ENCODE results near the gene SAMD8.

The SAMD8 gene

GRCh38 chr10:75101416-75102251 is 9.8 kb upstream of the SAMD8 start:
- WGBS = 95% methylated on average over 9 of the region's 12 CpGs
- no peak overlapping the region for H4K91ac ChIP-seq (ENCODE audit: low read length)

GRCh38 chr10:75102830-75103673 is 8.4 kb upstream of the SAMD8 start:
- Histone ChIP-seq H3K4me3 (ENCODE audit: insufficient read depth in 1 of 2, low read depth in 1 of 2, low read length in 2 of 2) (no peak overlapping the region), H3K9me3 (ENCODE audit: control insufficient read depth, low read length) (no peaks in the 10 kb centered on the region), H4K91ac (ENCODE audit: low read length) (no peak overlapping the region), H3K18ac (ENCODE audit: low read depth in 1 of 2, low read length in 2 of 2) (no peak overlapping the region), H3K4ac (ENCODE audit: low read depth in 1 of 2, low read length in 2 of 2) (no peak overlapping the region), H3K36me3 (ENCODE audit: control insufficient read depth in 1 of 2, insufficient read depth in 2 of 2, low read depth in 1 of 2, low read length in 2 of 2) (no peaks in the 10 kb centered on the region), H2AK5ac (ENCODE audit: low read length, severe bottlenecking) (no peak overlapping the region), H3K27me3 (ENCODE audit: control insufficient read depth in 1 of 2, insufficient read depth in 1 of 2, low read length in 2 of 2) (peaks cover 0 to 16% of the 10 kb centered on the region in 2 experiments), H3K23ac (ENCODE audit: low read length in 2 of 2) (no peak overlapping the region), H3K4me2 (ENCODE audit: low read length, poor library complexity, severe bottlenecking) (no peak overlapping the region), H3K14ac (ENCODE audit: low read length in 2 of 2) (no peak overlapping the region), H4K8ac (ENCODE audit: low read length) (no peak overlapping the region), H3K4me1 (ENCODE audit: control insufficient read depth, insufficient read depth, low read depth, low read length) (peaks cover 8% of the 10 kb centered on the region), H2BK120ac (ENCODE audit: low read depth, low read length) (no peak overlapping the region), H2BK12ac (ENCODE audit: low read length in 2 of 2) (no peak overlapping the region), H3K79me1 (replicated peaks; ENCODE audit: low read length, poor library complexity, severe bottlenecking) (no peaks in the 10 kb centered on the region), H2BK15ac (ENCODE audit: low read depth, poor library complexity, severe bottlenecking) (no peak overlapping the region), H2BK5ac (ENCODE audit: low read depth, low read length, poor library complexity, severe bottlenecking) (no peak overlapping the region), H3K27ac (ENCODE audit: low read length, poor library complexity, severe bottlenecking) (no peak overlapping the region), H3K9ac (ENCODE audit: low read length) (no peak overlapping the region), H2AFZ (ENCODE audit: low read depth, low read length) (no peak overlapping the region)
- WGBS = 94% methylated on average over 9 of the region's 9 CpGs
- DNase-seq = no peak

More at GRCh38 chr10:75101416-75102251, 9.8 kb upstream of the SAMD8 start:
- H2BK120ac ChIP-seq (ENCODE audit: low read depth, low read length) = no peak overlapping the region
- no peak overlapping the region for H3K9ac ChIP-seq (ENCODE audit: low read length)
- no peak overlapping the region for H4K8ac ChIP-seq (ENCODE audit: low read length)
- no peak overlapping the region for H2BK5ac ChIP-seq (ENCODE audit: low read depth, low read length, poor library complexity, severe bottlenecking)
- H2AK5ac ChIP-seq (ENCODE audit: low read length, severe bottlenecking) = no peak overlapping the region
- H2BK15ac ChIP-seq (ENCODE audit: low read depth, poor library complexity, severe bottlenecking) = no peak overlapping the region
- H3K4ac ChIP-seq (ENCODE audit: low read depth in 1 of 2, low read length in 2 of 2) = no peak overlapping the region
- H3K9me3 ChIP-seq (ENCODE audit: control insufficient read depth, low read length) = no peaks in the 10 kb centered on the region
- no peak overlapping the region for H3K14ac ChIP-seq (ENCODE audit: low read length in 2 of 2)
- H3K27me3 ChIP-seq (ENCODE audit: control insufficient read depth in 1 of 2, insufficient read depth in 1 of 2, low read length in 2 of 2) = peaks cover 0 to 16% of the 10 kb centered on the region in 2 experiments
- H3K23ac ChIP-seq (ENCODE audit: low read length in 2 of 2) = no peak overlapping the region
- no peak for DNase-seq
- H3K4me3 ChIP-seq (ENCODE audit: insufficient read depth in 1 of 2, low read depth in 1 of 2, low read length in 2 of 2) = no peak overlapping the region
- no peak overlapping the region for H2BK12ac ChIP-seq (ENCODE audit: low read length in 2 of 2)
- peaks cover 8% of the 10 kb centered on the region for H3K4me1 ChIP-seq (ENCODE audit: control insufficient read depth, insufficient read depth, low read depth, low read length)
- no peak overlapping the region for H3K4me2 ChIP-seq (ENCODE audit: low read length, poor library complexity, severe bottlenecking)
- H3K79me1 ChIP-seq (replicated peaks; ENCODE audit: low read length, poor library complexity, severe bottlenecking) = no peaks in the 10 kb centered on the region
- no peak overlapping the region for H2AFZ ChIP-seq (ENCODE audit: low read depth, low read length)
- no peak overlapping the region for H3K27ac ChIP-seq (ENCODE audit: low read length, poor library complexity, severe bottlenecking)
- H3K36me3 ChIP-seq (ENCODE audit: control insufficient read depth in 1 of 2, insufficient read depth in 2 of 2, low read depth in 1 of 2, low read length in 2 of 2) = no peaks in the 10 kb centered on the region
- H3K18ac ChIP-seq (ENCODE audit: low read depth in 1 of 2, low read length in 2 of 2) = no peak overlapping the region

GRCh38 chr10:75103881-75104686 is 7.4 kb upstream of the SAMD8 start:
- H3K18ac ChIP-seq (ENCODE audit: low read depth in 1 of 2, low read length in 2 of 2) = no peak overlapping the region
- no peak overlapping the region for H3K4ac ChIP-seq (ENCODE audit: low read depth in 1 of 2, low read length in 2 of 2)
- WGBS = 97% methylated on average over 6 of the region's 6 CpGs
- H3K4me2 ChIP-seq (ENCODE audit: low read length, poor library complexity, severe bottlenecking) = no peak overlapping the region
- H3K9me3 ChIP-seq (ENCODE audit: control insufficient read depth, low read length) = no peaks in the 10 kb centered on the region
- H2BK120ac ChIP-seq (ENCODE audit: low read depth, low read length) = no peak overlapping the region
- no peak overlapping the region for H2AK5ac ChIP-seq (ENCODE audit: low read length, severe bottlenecking)
- no peak overlapping the region for H3K9ac ChIP-seq (ENCODE audit: low read length)
- H3K27me3 ChIP-seq (ENCODE audit: control insufficient read depth in 1 of 2, insufficient read depth in 1 of 2, low read length in 2 of 2) = peaks cover 0 to 10% of the 10 kb centered on the region in 2 experiments
- H2BK5ac ChIP-seq (ENCODE audit: low read depth, low read length, poor library complexity, severe bottlenecking) = no peak overlapping the region
- no peak for DNase-seq
- no peak overlapping the region for H2BK15ac ChIP-seq (ENCODE audit: low read depth, poor library complexity, severe bottlenecking)
- H3K4me3 ChIP-seq (ENCODE audit: insufficient read depth in 1 of 2, low read depth in 1 of 2, low read length in 2 of 2) = no peak overlapping the region
- H3K14ac ChIP-seq (ENCODE audit: low read length in 2 of 2) = peak overlapping the region in 1 of 2 experiments; percentile 8
- H3K79me1 ChIP-seq (replicated peaks; ENCODE audit: low read length, poor library complexity, severe bottlenecking) = no peaks in the 10 kb centered on the region
- peak overlapping the region in 1 of 2 experiments; percentile 15 for H2BK12ac ChIP-seq (ENCODE audit: low read length in 2 of 2)
- H3K36me3 ChIP-seq (ENCODE audit: control insufficient read depth in 1 of 2, insufficient read depth in 2 of 2, low read depth in 1 of 2, low read length in 2 of 2) = no peaks in the 10 kb centered on the region
- H3K23ac ChIP-seq (ENCODE audit: low read length in 2 of 2) = no peak overlapping the region
- H4K8ac ChIP-seq (ENCODE audit: low read length) = no peak overlapping the region
- no peak overlapping the region for H4K91ac ChIP-seq (ENCODE audit: low read length)
- peaks cover 8% of the 10 kb centered on the region for H3K4me1 ChIP-seq (ENCODE audit: control insufficient read depth, insufficient read depth, low read depth, low read length)
- H3K27ac ChIP-seq (ENCODE audit: low read length, poor library complexity, severe bottlenecking) = no peak overlapping the region
- H2AFZ ChIP-seq (ENCODE audit: low read depth, low read length) = no peak overlapping the region

Measured in mesenchymal stem cell (in vitro differentiated cells and primary cell).